Fibroblast of skin of right quadriceps (primary cell): Measurements from ENCODE around the gene FASTKD3.
A peak's percentile ranks its signal among the peaks of the same experiment; 100 is the strongest.

Source experiments
- DNase-seq: peaks from one replicate; pipeline ENCODE4 v3.0.0-alpha.2; 2013

The FASTKD3 gene

GRCh38 chr5:7877851-7878250 is 9.0 kb upstream of the FASTKD3 start:
- DNase-seq = no peak

DNA sequence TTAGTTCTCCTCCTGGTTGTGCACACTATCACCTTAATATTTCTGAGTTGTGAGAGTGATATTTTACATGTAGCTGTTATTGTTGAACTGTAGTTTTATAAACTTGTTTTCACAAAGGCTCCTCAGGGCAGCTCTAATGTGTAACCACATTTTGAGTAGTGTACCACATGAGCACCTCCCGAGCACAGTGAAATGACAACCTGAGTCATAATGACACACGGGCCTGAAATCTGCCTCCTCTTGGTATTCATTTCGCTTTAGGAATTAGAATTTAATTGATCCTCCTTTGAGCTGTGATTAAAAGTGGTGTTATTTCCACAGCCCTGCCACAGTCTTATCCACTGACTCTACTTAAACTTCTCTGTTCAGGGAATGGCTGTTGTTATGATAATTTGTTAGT is 8.0 kb upstream of the FASTKD3 start:
- DNase-seq = peak; percentile 64

- DNase-seq = no peak
These were observed 6.3 kb upstream of the FASTKD3 start for GRCh38 chr5:7875151-7875550.

- DNase-seq = no peak
These were observed 5.8 kb upstream of the FASTKD3 start for GRCh38 chr5:7874639-7875038.

GRCh38 chr5:7873216-7873615 is 4.4 kb upstream of the FASTKD3 start:
- DNase-seq = no peak

DNA sequence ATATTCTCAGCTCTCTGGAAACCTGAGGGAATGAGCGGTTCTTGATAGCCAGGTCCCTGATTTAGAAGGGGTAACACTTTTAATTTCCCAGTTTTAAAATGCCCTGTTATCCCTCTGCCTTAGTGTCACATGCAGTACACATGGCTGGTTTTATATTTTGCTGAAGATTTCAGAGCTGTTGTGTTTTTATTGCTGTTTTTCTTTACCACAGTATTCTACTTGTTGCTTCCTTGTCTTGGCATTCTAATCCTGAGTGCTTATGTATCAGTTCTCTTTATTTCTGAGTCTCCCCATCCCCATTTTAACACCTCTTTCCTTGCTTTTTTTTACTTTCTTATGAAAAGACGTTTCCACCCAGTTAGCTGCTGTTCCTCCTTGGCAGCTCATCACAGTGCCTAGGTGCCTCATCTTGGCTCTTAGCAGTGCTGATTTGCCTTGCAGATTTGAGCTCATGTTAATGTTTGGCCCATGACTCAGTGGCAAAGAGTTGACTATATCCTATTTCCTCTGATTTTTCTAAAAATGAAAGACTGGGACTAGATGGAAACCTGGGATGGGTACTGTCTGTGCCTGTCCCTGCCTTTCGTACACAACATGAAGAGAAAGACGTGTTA is 3.8 kb upstream of the FASTKD3 start:
- no peak for DNase-seq

DNA sequence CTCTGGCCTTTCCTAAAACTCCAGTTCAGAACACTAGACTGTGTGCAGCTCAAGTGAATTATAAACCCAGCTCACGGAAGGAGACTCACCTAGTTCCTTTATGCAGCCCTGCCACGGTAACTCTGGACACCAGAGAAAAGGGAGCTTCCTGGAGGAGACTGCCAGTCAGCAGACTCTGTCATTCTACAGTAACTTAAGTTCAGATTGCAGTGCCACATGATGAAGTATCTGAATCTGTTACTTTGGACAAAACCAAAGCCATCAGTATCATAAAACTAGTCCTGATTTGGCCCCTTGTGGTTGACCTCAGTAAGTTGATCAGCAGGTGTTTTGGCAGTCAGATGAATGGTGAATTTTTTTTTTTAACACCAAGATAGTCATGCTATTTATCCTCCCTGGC is 2.8 kb upstream of the FASTKD3 start:
- DNase-seq = no peak

GRCh38 chr5:7869474-7870136 is 774 bp upstream of the FASTKD3 start:
- DNase-seq = no peak

DNA sequence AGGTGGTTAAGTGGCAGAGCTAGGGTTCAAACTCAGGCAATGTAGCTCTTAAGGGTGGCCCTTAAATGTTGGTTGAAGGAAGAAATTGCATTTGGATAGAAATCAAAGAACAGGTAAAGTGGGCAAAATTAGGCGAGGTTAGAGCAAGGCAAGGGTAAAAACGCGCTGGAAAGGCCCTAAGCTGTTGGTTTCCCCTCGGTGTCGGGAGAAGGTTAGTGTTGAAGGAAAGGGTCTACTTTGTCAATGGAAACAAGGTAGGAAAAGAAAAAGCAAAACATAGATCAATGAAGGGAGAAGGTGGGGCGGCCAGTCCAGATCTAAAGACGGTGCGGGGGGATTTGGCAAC is 431 bp downstream of the FASTKD3 start:
- DNase-seq = no peak

DNA sequence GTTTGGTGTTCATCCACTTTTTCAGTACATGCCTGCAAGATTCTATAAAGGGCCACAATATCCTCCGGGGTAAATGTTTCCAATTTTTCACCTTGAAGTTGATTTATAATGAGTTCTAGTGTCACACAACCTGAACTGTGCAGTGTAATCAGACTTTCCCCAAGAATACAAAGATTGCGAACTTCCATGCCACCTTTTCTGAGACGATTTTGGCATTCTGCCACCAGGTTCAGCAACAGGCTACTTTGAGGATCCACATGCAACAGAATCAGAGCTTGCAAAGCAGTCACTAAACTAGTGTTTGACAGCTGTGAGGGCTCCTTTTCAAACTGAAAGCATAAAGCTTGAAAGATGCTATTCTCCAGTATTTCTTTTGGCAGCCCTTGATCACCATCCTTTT is 1.6 kb downstream of the FASTKD3 start:
- no peak for DNase-seq

- DNase-seq = no peak
These were observed 2.6 kb downstream of the FASTKD3 start for GRCh38 chr5:7866196-7866595.

- no peak for DNase-seq
These were observed 10.8 kb downstream of the FASTKD3 start for GRCh38 chr5:7857926-7858632.

DNA sequence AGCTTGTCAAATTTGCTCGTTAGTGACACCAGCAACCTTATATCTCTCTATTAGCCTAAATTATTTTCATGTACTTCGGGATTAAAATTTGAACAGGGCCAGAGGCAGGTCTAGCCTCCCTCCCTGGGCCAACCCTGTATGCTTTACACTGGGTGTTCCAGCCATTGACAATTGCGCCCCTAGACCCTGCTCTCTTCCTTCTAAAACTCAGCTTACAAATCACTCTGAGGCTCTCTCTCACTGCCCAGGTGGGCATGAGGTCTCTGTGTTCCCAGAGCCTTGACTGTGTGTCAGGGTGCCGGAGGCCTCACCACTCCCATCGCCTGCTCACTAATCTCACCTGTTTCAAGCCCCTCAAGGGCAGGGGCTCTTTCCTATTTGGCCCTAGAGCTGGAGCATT is 11.5 kb downstream of the FASTKD3 start:
- DNase-seq = no peak

DNA sequence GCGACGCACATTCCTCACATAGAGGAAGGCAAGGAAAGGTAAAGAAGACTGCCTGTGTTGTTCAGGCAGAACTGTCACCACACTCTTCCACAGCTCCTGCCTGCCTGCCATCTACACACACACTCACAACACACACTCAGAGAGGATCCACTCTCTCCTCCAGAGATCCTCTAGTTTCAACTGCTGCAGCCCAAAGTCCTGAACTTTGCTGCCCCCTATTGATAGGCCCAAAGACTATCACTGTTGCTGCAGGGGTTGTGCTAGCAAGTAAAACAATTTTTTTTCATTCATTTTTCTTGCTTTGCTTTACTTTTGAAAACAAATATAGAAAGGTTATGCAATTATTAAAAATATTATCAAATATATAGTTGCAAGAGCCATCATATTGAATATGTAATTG is 12.0 kb downstream of the FASTKD3 start:
- DNase-seq = no peak

GRCh38 chr5:7855611-7856010 is 13.2 kb downstream of the FASTKD3 start:
- no peak for DNase-seq

DNA sequence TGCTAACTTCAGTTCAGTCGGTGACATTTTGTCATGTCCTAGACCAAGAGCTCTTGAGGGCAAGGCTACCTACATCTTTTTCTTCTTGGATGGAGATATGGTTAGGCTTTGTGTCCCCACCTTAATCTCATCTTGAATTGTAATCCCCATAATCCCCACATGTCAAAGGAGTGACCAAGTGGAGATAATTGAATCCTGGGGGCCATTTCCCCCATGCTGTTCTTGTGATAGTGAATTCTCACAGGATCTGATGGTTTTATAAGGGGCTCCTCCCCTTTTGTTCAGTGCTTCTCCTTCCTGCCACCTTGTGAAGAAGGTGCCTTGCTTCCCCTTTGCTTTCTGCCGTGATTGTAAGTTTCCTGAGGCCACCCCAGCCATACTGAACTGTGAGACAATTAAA is 15.8 kb downstream of the FASTKD3 start:
- no peak for DNase-seq

GRCh38 chr5:7852542-7852941 is 16.3 kb downstream of the FASTKD3 start:
- peak; percentile 9 for DNase-seq

GRCh38 chr5:7851617-7852289 is 17.1 kb downstream of the FASTKD3 start:
- DNase-seq = no peak

GRCh38 chr5:7851240-7851592 is 17.6 kb downstream of the FASTKD3 start:
- no peak for DNase-seq

DNA sequence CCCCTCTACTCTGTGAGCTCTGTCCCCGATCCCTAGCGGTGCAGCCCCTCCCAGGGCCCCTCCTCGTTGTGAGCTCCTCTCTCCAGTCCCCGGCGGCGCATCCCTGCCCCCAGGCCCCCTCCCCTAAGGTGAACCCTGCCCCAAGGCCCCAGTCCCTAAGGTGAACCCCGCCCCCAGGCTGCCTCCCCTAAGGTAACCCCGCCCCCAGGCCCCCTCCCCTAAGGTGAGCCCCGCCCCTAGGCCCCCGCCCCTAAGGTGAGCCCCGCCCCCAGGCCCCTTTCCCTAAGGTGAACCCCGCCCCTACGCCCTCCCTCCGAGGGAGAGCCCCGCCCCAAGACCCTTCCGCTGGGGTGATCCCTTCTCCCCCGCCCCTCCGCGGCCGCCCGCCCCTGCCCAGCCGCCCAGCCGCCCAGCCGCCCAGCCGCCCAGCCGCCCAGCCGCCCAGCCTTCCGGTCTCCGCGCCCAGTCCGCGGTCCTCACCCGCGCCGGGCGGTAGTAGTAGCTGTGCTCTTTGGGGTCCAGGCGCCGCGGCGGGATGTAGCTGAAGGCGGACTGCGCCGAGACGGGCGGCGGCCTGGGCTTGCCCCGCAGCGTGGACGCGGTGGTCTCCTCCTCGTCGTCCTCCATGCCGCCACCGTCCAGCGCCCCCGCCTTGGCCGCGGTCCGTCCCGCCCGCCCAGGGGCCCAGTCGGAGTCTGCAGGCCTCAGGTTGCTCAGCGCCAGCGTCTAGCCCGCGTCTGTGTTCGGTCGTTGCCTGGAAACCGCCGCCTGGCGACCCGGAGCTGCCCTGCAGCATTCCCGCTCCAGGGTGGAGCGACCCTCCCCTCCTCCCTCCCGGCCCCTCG is 18.2 kb downstream of the FASTKD3 start, which contains the start of gene CFAP90:
TSS of gene CFAP90 (minus strand) at position 739 of the 845 bp plus-strand sequence. CDS start at position 627, 112 bp downstream.
- peak; percentile 35 for DNase-seq

GRCh38 chr5:7849681-7850394 is 19.0 kb downstream of the FASTKD3 start:
- DNase-seq = peak; percentile 7

DNA sequence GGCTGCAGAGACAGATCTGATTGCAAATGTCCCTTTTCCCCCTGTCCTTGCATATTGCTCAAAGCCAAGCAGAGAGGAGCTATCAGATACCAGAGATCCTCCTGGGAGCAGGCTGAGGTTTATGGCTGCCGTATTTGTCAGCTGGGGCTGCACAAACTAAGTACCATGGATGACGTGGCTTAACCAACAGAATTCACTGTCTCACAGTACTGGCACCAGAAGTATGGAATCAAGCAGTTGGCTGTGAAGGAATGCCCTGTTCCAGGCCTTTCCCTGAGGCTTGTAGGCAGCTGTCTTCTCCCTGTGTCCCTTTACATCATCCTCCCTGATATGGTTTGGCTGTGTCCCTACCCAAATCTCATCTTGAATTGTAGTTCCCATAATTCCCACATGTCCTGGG is 20.5 kb downstream of the FASTKD3 start:
- peak; percentile 16 for DNase-seq
